Measurements from ENCODE around the gene NFIA. TPM values are rescaled to one million over a fixed set of nuclear protein-coding genes. Genes with fewer than 3 reads are reported as not detected.
A peak's percentile ranks its signal among the peaks of the same experiment; 100 is the strongest.

Gene NFIA
- polyA plus RNA-seq, 3 donors, result 1.4 to 5.3 (median 2.4) TPM

DNA sequence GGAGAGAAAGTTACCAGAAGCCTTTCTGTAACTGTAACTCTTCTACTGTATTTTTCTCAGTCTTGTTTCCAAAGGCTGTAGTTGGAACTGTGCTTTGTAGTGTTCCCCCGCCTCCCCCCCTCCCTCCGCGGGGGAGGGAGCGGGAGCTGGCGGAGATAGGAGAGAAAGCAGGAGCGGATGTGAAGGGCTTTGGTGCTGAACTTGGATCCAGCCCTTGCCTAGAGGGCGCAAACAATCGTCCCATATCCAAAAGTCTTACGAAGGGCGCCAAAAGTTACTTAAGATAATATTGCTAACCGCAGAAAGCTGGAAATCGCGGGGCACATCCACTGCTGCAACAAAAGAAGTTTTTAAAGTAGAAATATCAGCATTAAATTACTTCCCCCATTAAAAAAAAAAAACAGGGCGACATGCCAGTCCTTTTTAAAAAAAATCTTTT, 2.4 kb upstream of the NFIA start:
- Histone ChIP-seq H3K4me3 (replicated peaks in 1 of 3; ENCODE audit: low read depth in 2 of 3, low read length in 3 of 3) (peak overlapping the region in 1 of 3 experiments; percentile 97), H2AFZ (ENCODE audit: insufficient read depth, low read depth, low read length, poor library complexity, severe bottlenecking) (peak overlapping the region; percentile 64), H3K9ac (ENCODE audit: insufficient read depth, low read length, poor library complexity, severe bottlenecking) (no peak overlapping the region), H3K27ac (ENCODE audit: low read depth in 1 of 2, low read length in 2 of 2) (no peak overlapping the region), H3K4me1 (ENCODE audit: control insufficient read depth in 1 of 2, insufficient read depth in 2 of 2, low read length in 2 of 2) (peaks cover 46 to 57% of the 10 kb centered on the region in 2 donors), H3K9me3 (replicated peaks in 1 of 2; ENCODE audit: control insufficient read depth in 1 of 2, insufficient read depth in 1 of 2, low read length in 2 of 2) (no peaks in the 10 kb centered on the region), H3K27me3 (ENCODE audit: control insufficient read depth in 2 of 2, insufficient read depth in 2 of 2, low read length in 2 of 2) (peaks cover 0 to 12% of the 10 kb centered on the region in 2 donors), H3K4me2 (replicated peaks; ENCODE audit: extremely low read depth, low read length, poor library complexity, severe bottlenecking) (peak overlapping the region; percentile 70), H3K79me2 (ENCODE audit: insufficient read depth, low read length) (peaks cover 6% of the 10 kb centered on the region), H4K20me1 (ENCODE audit: insufficient read depth, low read length) (no peaks in the 10 kb centered on the region), H3K36me3 (replicated peaks in 1 of 2; ENCODE audit: control insufficient read depth in 1 of 2, insufficient read depth in 2 of 2, low read length in 2 of 2) (no peaks in the 10 kb centered on the region)
- 0% methylated on average over 1 of the region's 14 CpGs for WGBS (ENCODE audit: insufficient coverage)
- DNase-seq, result peak in 2 of 3 donors; percentile 13 to 23
- H3K4me1 Mint-ChIP-seq, result peaks cover 59% of the 10 kb centered on the region
- H3K27ac Mint-ChIP-seq, result peak overlapping the region in 4 of 7 donors; percentile 41 to 74 (median 58)
- H3K9me3 Mint-ChIP-seq, result peaks cover 0 to 3% (median 0%) of the 10 kb centered on the region in 7 donors
- peaks cover 7 to 16% (median 10%) of the 10 kb centered on the region in 3 donors for H3K27me3 Mint-ChIP-seq (ENCODE audit: low read depth in 3 of 3)
- intact Hi-C loops (cut with micrococcal nuclease), result loop anchor here (5.0 to 10.0 kb wide), 2 partner anchors 33 to 55 kb away; no protein-coding TSS in a partner anchor
- H3K4me3 Mint-ChIP-seq, result peak overlapping the region; percentile 77 to 88
- H3K36me3 Mint-ChIP-seq, result peaks cover 1 to 3% of the 10 kb centered on the region in 2 donors
- TF ChIP-seq, protein P1, sequence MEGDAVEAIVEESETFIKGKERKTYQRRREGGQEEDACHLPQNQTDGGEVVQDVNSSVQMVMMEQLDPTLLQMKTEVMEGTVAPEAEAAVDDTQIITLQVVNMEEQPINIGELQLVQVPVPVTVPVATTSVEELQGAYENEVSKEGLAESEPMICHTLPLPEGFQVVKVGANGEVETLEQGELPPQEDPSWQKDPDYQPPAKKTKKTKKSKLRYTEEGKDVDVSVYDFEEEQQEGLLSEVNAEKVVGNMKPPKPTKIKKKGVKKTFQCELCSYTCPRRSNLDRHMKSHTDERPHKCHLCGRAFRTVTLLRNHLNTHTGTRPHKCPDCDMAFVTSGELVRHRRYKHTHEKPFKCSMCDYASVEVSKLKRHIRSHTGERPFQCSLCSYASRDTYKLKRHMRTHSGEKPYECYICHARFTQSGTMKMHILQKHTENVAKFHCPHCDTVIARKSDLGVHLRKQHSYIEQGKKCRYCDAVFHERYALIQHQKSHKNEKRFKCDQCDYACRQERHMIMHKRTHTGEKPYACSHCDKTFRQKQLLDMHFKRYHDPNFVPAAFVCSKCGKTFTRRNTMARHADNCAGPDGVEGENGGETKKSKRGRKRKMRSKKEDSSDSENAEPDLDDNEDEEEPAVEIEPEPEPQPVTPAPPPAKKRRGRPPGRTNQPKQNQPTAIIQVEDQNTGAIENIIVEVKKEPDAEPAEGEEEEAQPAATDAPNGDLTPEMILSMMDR (IDR thresholded peaks at IDR 0.05), result no peak

DNA sequence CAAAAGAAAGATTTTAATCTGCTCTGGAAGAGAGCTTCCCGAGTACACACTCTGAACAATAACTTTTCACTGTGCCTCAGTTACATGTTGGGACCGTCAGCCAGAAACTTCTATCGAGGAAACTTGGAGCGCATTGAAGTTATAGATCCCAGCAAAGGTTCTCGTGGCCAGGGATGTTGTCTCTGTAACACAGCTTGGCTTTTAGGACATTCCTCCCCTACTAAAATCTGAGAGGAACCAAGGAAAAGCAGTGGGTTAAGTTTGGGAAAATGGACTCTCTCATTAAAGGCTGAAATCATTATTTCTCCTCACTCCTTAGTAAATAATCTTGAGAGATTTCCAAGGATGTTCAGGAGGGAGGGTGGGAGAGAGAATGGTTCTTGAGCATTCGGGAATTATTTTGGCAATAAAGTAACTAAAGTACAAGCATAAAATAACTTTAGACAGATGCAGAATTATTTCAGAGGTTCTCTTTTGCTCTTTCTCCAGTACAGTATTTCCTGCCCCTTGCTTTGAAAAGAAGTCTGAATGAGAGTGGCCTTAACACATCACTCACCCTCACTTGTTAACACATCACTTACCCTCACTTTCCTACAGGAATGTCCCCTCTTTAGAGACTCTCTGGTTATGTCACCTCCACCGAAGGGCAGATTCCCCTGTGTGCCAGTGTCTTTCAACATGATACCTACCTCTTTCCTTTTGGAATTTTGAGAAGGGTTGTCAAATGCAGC, 1.8 kb upstream of the NFIA start:
- Histone ChIP-seq H2AFZ (ENCODE audit: insufficient read depth, low read depth, low read length, poor library complexity, severe bottlenecking) (peak overlapping the region; percentile 64), H3K4me1 (ENCODE audit: control insufficient read depth in 1 of 2, insufficient read depth in 2 of 2, low read length in 2 of 2) (peaks cover 46 to 57% of the 10 kb centered on the region in 2 donors), H3K9me3 (replicated peaks in 1 of 2; ENCODE audit: control insufficient read depth in 1 of 2, insufficient read depth in 1 of 2, low read length in 2 of 2) (no peaks in the 10 kb centered on the region), H3K79me2 (ENCODE audit: insufficient read depth, low read length) (peaks cover 11% of the 10 kb centered on the region), H3K27me3 (ENCODE audit: control insufficient read depth in 2 of 2, insufficient read depth in 2 of 2, low read length in 2 of 2) (peaks cover 0 to 15% of the 10 kb centered on the region in 2 donors), H4K20me1 (ENCODE audit: insufficient read depth, low read length) (no peaks in the 10 kb centered on the region), H3K9ac (ENCODE audit: insufficient read depth, low read length, poor library complexity, severe bottlenecking) (no peak overlapping the region), H3K4me2 (replicated peaks; ENCODE audit: extremely low read depth, low read length, poor library complexity, severe bottlenecking) (peak overlapping the region; percentile 70), H3K36me3 (replicated peaks in 1 of 2; ENCODE audit: control insufficient read depth in 1 of 2, insufficient read depth in 2 of 2, low read length in 2 of 2) (no peaks in the 10 kb centered on the region), H3K4me3 (replicated peaks in 1 of 3; ENCODE audit: low read depth in 2 of 3, low read length in 3 of 3) (peak overlapping the region in 1 of 3 experiments; percentile 97), H3K27ac (ENCODE audit: low read depth in 1 of 2, low read length in 2 of 2) (no peak overlapping the region)
- WGBS (ENCODE audit: insufficient coverage), result no CpG with 5 or more reads among the region's 7 CpGs
- no peak for DNase-seq
- H3K36me3 Mint-ChIP-seq, result peaks cover 3% of the 10 kb centered on the region in 2 donors
- peaks cover 0 to 3% (median 0%) of the 10 kb centered on the region in 7 donors for H3K9me3 Mint-ChIP-seq
- H3K27me3 Mint-ChIP-seq (ENCODE audit: low read depth in 3 of 3), result peaks cover 7 to 18% (median 10%) of the 10 kb centered on the region in 3 donors
- peaks cover 61% of the 10 kb centered on the region for H3K4me1 Mint-ChIP-seq
- TF ChIP-seq, protein P1 (IDR thresholded peaks at IDR 0.05), result no peak
- peak overlapping the region in 1 of 7 donors; percentile 32 for H3K27ac Mint-ChIP-seq
- intact Hi-C loops (cut with micrococcal nuclease), result loop anchor here in 1 of 2 donors (5.0 kb wide), 1 partner anchor 33 kb away; no protein-coding TSS in a partner anchor
- H3K4me3 Mint-ChIP-seq, result peak overlapping the region; percentile 77 to 88
